CD14-positive monocyte (primary cell): ENCODE measurements around the gene ARID3A. TPM values are rescaled to one million over a fixed set of nuclear protein-coding genes. Genes with fewer than 3 reads are reported as not detected.
A peak's percentile ranks its signal among the peaks of the same experiment; 100 is the strongest.

Source experiments
- DNase-seq, 3 donors: peaks; one replicate each; pipeline ENCODE4 v3.0.0-alpha.2; 2011 to 2022
- H2AFZ ChIP-seq: 2 replicates; pipeline ENCODE4 v1.6.0; 2012; ENCODE audit warnings: mild to moderate bottlenecking, low read depth, low read length, inconsistent platforms; ENCODE audit not compliant: insufficient read depth, poor library complexity, severe bottlenecking
- H3K27ac ChIP-seq, 2 donors: 1 replicate in 1 of 2; 2 replicates in 1 of 2; pipeline ENCODE4 v1.5.1; 2012 to 2013; ENCODE audit warnings: low read length in 2 of 2, control low read depth in 1 of 2, inconsistent platforms in 1 of 2, low read depth in 1 of 2, mild to moderate bottlenecking in 1 of 2
- H3K27me3 ChIP-seq, 2 donors: one replicate each; pipeline versions ENCODE4 v1.6.0 to v1.6.1; 2011 to 2013; ENCODE audit warnings: low read length in 2 of 2; ENCODE audit not compliant: control insufficient read depth in 2 of 2, insufficient read depth in 2 of 2
- H3K36me3 ChIP-seq, 2 donors: replicated peaks in 1 of 2; 1 replicate in 1 of 2; 2 replicates in 1 of 2; pipeline versions ENCODE4 v1.5.1 to v1.6.1; 2012 to 2013; ENCODE audit warnings: low read length in 2 of 2, control low read depth in 1 of 2, inconsistent platforms in 1 of 2, mild to moderate bottlenecking in 1 of 2; ENCODE audit not compliant: insufficient read depth in 2 of 2, control insufficient read depth in 1 of 2
- H3K4me1 ChIP-seq, 2 donors: 1 replicate in 1 of 2; 2 replicates in 1 of 2; pipeline versions ENCODE4 v1.5.1 to v1.6.1; 2012 to 2013; ENCODE audit warnings: low read length in 2 of 2, control low read depth in 1 of 2, inconsistent platforms in 1 of 2, mild to moderate bottlenecking in 1 of 2, moderate library complexity in 1 of 2; ENCODE audit not compliant: insufficient read depth in 2 of 2, control insufficient read depth in 1 of 2
- H3K4me2 ChIP-seq: replicated peaks from 2 replicates; pipeline ENCODE3; 2012; ENCODE audit warnings: low read length, moderate library complexity, mild to moderate bottlenecking; ENCODE audit not compliant: poor library complexity, severe bottlenecking; ENCODE audit errors: extremely low read depth
- H3K4me3 ChIP-seq, 3 experiments: fragments of 200-600 bp in 1 of 3; sonication (generic) in 1 of 3; replicated peaks in 1 of 3; 1 replicate in 2 of 3; 2 replicates in 1 of 3; pipeline ENCODE4 v1.5.1; 2011 to 2013; ENCODE audit warnings: low read length in 3 of 3, mild to moderate bottlenecking in 3 of 3, control low read depth in 2 of 3, low read depth in 2 of 3, inconsistent platforms in 1 of 3, moderate library complexity in 1 of 3
- H3K79me2 ChIP-seq: 2 replicates; pipeline ENCODE4 v1.6.0; 2012; ENCODE audit warnings: mild to moderate bottlenecking, control low read depth, inconsistent platforms, low read length, moderate library complexity; ENCODE audit not compliant: insufficient read depth
- H3K9ac ChIP-seq: 2 replicates; pipeline ENCODE4 v1.6.0; 2017; ENCODE audit warnings: low read length, mild to moderate bottlenecking; ENCODE audit not compliant: insufficient read depth, poor library complexity, severe bottlenecking
- H3K9me3 ChIP-seq, 2 donors: replicated peaks in 1 of 2; 1 replicate in 1 of 2; 2 replicates in 1 of 2; pipeline versions ENCODE4 v1.5.1 to v1.6.1; 2012 to 2013; ENCODE audit warnings: low read length in 2 of 2, control low read depth in 1 of 2; ENCODE audit not compliant: control insufficient read depth in 1 of 2, insufficient read depth in 1 of 2
- H4K20me1 ChIP-seq: 2 replicates; pipeline ENCODE4 v1.6.0; 2012; ENCODE audit warnings: mild to moderate bottlenecking, low read length, control low read depth, moderate library complexity; ENCODE audit not compliant: insufficient read depth
- H3K27ac Mint-ChIP-seq, 7 donors: one replicate each; pipeline ENCODE4 v1.8.0; 2020; ENCODE audit warnings: mild to moderate bottlenecking in 7 of 7, mixed read lengths in 7 of 7, moderate library complexity in 6 of 7, inconsistent platforms in 2 of 7
- H3K27me3 Mint-ChIP-seq, 3 donors: one replicate each; pipeline ENCODE4 v1.8.0; 2021 to 2022; ENCODE audit warnings: low read depth in 3 of 3, mild to moderate bottlenecking in 3 of 3, mixed read lengths in 3 of 3, moderate library complexity in 3 of 3, inconsistent platforms in 1 of 3
- H3K36me3 Mint-ChIP-seq, 2 donors: one replicate each; pipeline ENCODE4 v1.8.0; 2020; ENCODE audit warnings: mixed read lengths in 2 of 2, inconsistent platforms in 1 of 2, mild to moderate bottlenecking in 1 of 2
- H3K4me1 Mint-ChIP-seq: one replicate; pipeline ENCODE4 v1.8.0; 2020; ENCODE audit warnings: mild to moderate bottlenecking, mixed read lengths
- H3K4me3 Mint-ChIP-seq, 2 donors: one replicate each; pipeline ENCODE4 v1.8.0; 2020; ENCODE audit warnings: mild to moderate bottlenecking in 2 of 2, mixed read lengths in 2 of 2, moderate library complexity in 1 of 2
- H3K9me3 Mint-ChIP-seq, 7 donors: one replicate each; pipeline ENCODE4 v1.8.0; 2020 to 2022; ENCODE audit warnings: mixed read lengths in 7 of 7, mild to moderate bottlenecking in 6 of 7, moderate library complexity in 6 of 7, inconsistent platforms in 2 of 7
- CTCF ChIP-seq: fragments of 200-600 bp; IDR thresholded peaks from one replicate; pipeline ENCODE4 v1.8.0; 2022; ENCODE audit warnings: antibody characterized with exemption, mild to moderate bottlenecking
- WGBS: methylation state at CpG from one replicate; pipeline ENCODE4 v1.1.5; 2013; ENCODE audit warnings: missing lambda C conversion rate; ENCODE audit not compliant: insufficient coverage; 5-methylcytosine and 5-hydroxymethylcytosine counted together
- intact Hi-C, 2 donors: fragments of 100-400 bp; cut with micrococcal nuclease; formaldehyde crosslinking; loops; one replicate each; pipeline versions ENCODE4 v1.15.0 to v1.15.1; 2023
- polyA plus RNA-seq, 3 donors: library from polyadenylated mRNA; depleted of rRNA in 1 of 3; unstranded in 2 of 3; stranded (reverse) in 1 of 3; fragments of 300-500 nt in 2 of 3; fragments of >200 nt in 1 of 3; fragmentation: Illumina TruSeq in 2 of 3; gene quantifications; 1 replicate in 2 of 3; 2 replicates in 1 of 3; pipeline ENCODE4 v1.2.3, GENCODE V29; 2012 to 2021

The ARID3A gene
- polyA plus RNA-seq, 3 donors, result 2.1 to 41.6 (median 3.2) TPM

- no peaks in the 10 kb centered on the region for H3K9me3 ChIP-seq
- WGBS, result 88% methylated on average over 21 of the region's 36 CpGs
- H2AFZ ChIP-seq, result no peak overlapping the region
- Mint-ChIP-seq H3K27ac (peak overlapping the region in 1 of 7 donors; percentile 66), H3K36me3 (peaks cover 25 to 60% of the 10 kb centered on the region in 2 donors), H3K4me3 (no peak overlapping the region), H3K4me1 (peaks cover 8% of the 10 kb centered on the region), H3K9me3 (no peaks in the 10 kb centered on the region), H3K27me3 (no peaks in the 10 kb centered on the region)
- H3K4me3 ChIP-seq, result no peak overlapping the region
- H3K9ac ChIP-seq, result no peak overlapping the region
- no peak for TF ChIP-seq CTCF
- H3K36me3 ChIP-seq, result peaks cover 44 to 60% of the 10 kb centered on the region in 2 donors
- no peak overlapping the region for H3K27ac ChIP-seq
- peaks cover 0 to 5% of the 10 kb centered on the region in 2 donors for H3K4me1 ChIP-seq
- no peaks in the 10 kb centered on the region for H3K27me3 ChIP-seq
- H3K79me2 ChIP-seq, result peaks cover 76% of the 10 kb centered on the region
- intact Hi-C loops, result no loop called here
- no peak for DNase-seq
- H3K4me2 ChIP-seq, result no peak overlapping the region
- H4K20me1 ChIP-seq, result peaks cover 100% of the 10 kb centered on the region
Observed at GRCh38 chr19:958967-959855, 33.4 kb downstream of the ARID3A start.

- Histone ChIP-seq H2AFZ (no peak overlapping the region), H3K79me2 (peaks cover 68% of the 10 kb centered on the region), H3K4me2 (no peak overlapping the region), H4K20me1 (peaks cover 100% of the 10 kb centered on the region), H3K4me1 (peaks cover 0 to 5% of the 10 kb centered on the region in 2 donors), H3K9me3 (no peaks in the 10 kb centered on the region), H3K9ac (no peak overlapping the region), H3K36me3 (peaks cover 52 to 68% of the 10 kb centered on the region in 2 donors), H3K4me3 (no peak overlapping the region), H3K27me3 (no peaks in the 10 kb centered on the region), H3K27ac (no peak overlapping the region)
- intact Hi-C loops, result no loop called here
- Mint-ChIP-seq H3K27ac (no peak overlapping the region), H3K4me3 (no peak overlapping the region), H3K27me3 (no peaks in the 10 kb centered on the region), H3K4me1 (peaks cover 8% of the 10 kb centered on the region), H3K9me3 (peaks cover 0 to 2% (median 0%) of the 10 kb centered on the region in 7 donors), H3K36me3 (peaks cover 33 to 65% of the 10 kb centered on the region in 2 donors)
- 73% methylated on average over 7 of the region's 12 CpGs for WGBS
- no peak for TF ChIP-seq CTCF
- no peak for DNase-seq
Observed at GRCh38 chr19:960020-960419, 34.2 kb downstream of the ARID3A start.
